WTC11 (cell line): ENCODE results near the gene INCENP.

Source experiments
- CTCF ChIP-seq: fragments of 200-600 bp; IDR thresholded peaks from 2 replicates; pipeline ENCODE4 v1.8.0; 2022; ENCODE audit warnings: antibody characterized with exemption
- E2F5 ChIP-seq: sonication (generic); formaldehyde crosslinking; IDR thresholded peaks from 2 replicates; pipeline ENCODE4 v1.8.1; 2022; ENCODE audit warnings: mild to moderate bottlenecking, moderate library complexity, missing genetic modification reagents

GRCh38 chr11:62082292-62082657 is 41.5 kb upstream of the INCENP start:
- TF ChIP-seq CTCF (no peak), E2F5 (no peak)
